ENCODE results near the gene MGAT4A. TPM values are rescaled to one million over a fixed set of nuclear protein-coding genes. Genes with fewer than 3 reads are reported as not detected.

Gene MGAT4A
- total and polyA plus RNA-seq, 2 of the 13 experiments (the other 11 are each of a cell fraction or from before 2014, with no cell fraction given), result 47.2 to 90.9 TPM

DNA sequence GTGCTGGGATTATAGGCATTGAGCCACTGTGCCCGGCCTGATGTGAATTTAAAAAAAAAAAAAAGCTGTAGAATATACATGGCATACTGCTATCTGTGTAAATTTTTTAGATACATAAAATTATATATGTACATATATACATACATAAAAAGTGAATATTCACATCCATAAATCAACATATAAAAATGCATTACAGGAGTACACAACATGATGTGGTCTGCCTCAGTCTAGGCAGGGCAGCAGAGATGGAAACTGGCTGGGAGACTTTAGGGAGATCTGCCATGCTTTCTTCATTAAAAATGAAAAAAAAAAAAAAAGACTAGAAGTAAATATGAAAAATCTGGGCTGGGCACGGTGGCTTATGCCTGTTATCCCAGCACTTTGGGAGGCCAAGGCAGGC lies 24.3 kb downstream of the MGAT4A start:
- ATAC-seq (no peak), FAIRE-seq (no peak), DNase-seq (ENCODE audit: low spot score) (no peak)
- intact Hi-C loops (cut with micrococcal nuclease; ENCODE audit: unreplicated experiment), result loop anchor here (10.0 kb wide), 1 partner anchor 62 kb away; no protein-coding TSS in a partner anchor
- 99% methylated on average over 2 of the region's 2 CpGs for whole genome bisulfite sequencing (ENCODE audit: low lambda C conversion rate)
- no peaks in the 10 kb centered on the region for H3K9me3 ChIP-seq (ENCODE audit: low read length)
- peaks cover 53% of the 10 kb centered on the region for H3K4me1 ChIP-seq (ENCODE audit: insufficient read depth, low read length)
- no peak overlapping the region for H3K27ac ChIP-seq (ENCODE audit: extremely low read length, insufficient read depth, low read length)
- no peak overlapping the region for H3K4me3 ChIP-seq (replicated peaks in 1 of 3; ENCODE audit: insufficient read depth in 1 of 3, low read depth in 2 of 3, low read length in 3 of 3)
- BruUV-seq (replicated peaks), result no TSS peak
- H3K36me3 ChIP-seq (replicated peaks in 1 of 2; ENCODE audit: control insufficient read depth in 1 of 2, insufficient read depth in 2 of 2, low read length in 2 of 2), result peaks cover 1 to 4% of the 10 kb centered on the region in 2 experiments; a peak in 2 of 5 replicates
- H3K27me3 ChIP-seq (ENCODE audit: control insufficient read depth in 1 of 2, insufficient read depth in 2 of 2, low read length in 2 of 2), result no peaks in the 10 kb centered on the region
- no peak overlapping the region for H3K9ac ChIP-seq (ENCODE audit: insufficient read depth, low read depth, low read length)
- no peak overlapping the region for H2AFZ ChIP-seq (ENCODE audit: low read length)
- peaks cover 10% of the 10 kb centered on the region; the same call in 1 of the 2 replicates for H4K20me1 ChIP-seq (ENCODE audit: insufficient read depth, low read length)
- TF ChIP-seq DDIT3 (CRISPR knock-in tag; IDR thresholded peaks at IDR 0.05), result no peak
- TF ChIP-seq ZNF33A (CRISPR knock-in tag; IDR thresholded peaks at IDR 0.05; ENCODE audit: borderline replicate concordance), result no peak
- no peak for TF ChIP-seq THRA (CRISPR knock-in tag; IDR thresholded peaks at IDR 0.05; ENCODE audit: borderline replicate concordance)
- in situ Hi-C loops (cut with HindIII; ENCODE audit: extremely low pct_ligation_motif_present, low pct_unique_long_range_greater_than_20kb), result no loop called here
- no peak overlapping the region for H3K4me2 ChIP-seq (ENCODE audit: low read depth, low read length)
- H3K79me2 ChIP-seq (ENCODE audit: insufficient read depth, low read length), result peaks cover 84% of the 10 kb centered on the region
- ChIA-PET CTCF (ENCODE audit: low intra/inter-chr PET ratio, low total read pairs) (no interaction called here), POLR2A (interaction anchor here (1.1 to 4.6 kb wide), 3 partner anchors 23 to 89 kb away, joined by 3 to 13 read pairs (median 13); partner anchors contain the start of gene MGAT4A)

GRCh38 chr2:98705333-98705617 lies 25.7 kb downstream of the MGAT4A start:
- no peaks in the 10 kb centered on the region; a peak in 1 of 5 replicates for H3K36me3 ChIP-seq (replicated peaks in 1 of 2; ENCODE audit: control insufficient read depth in 1 of 2, insufficient read depth in 2 of 2, low read length in 2 of 2)
- no peak overlapping the region; a peak in 1 of 6 replicates for H3K4me3 ChIP-seq (replicated peaks in 1 of 3; ENCODE audit: insufficient read depth in 1 of 3, low read depth in 2 of 3, low read length in 3 of 3)
- WGBS (ENCODE audit: low lambda C conversion rate), result 95% methylated on average over 3 of the region's 3 CpGs
- ATAC-seq (no peak), FAIRE-seq (no peak), DNase-seq (ENCODE audit: low spot score) (no peak)
- peak overlapping the region; percentile 16 for H3K27ac ChIP-seq (ENCODE audit: extremely low read length, insufficient read depth, low read length)
- H2AFZ ChIP-seq (ENCODE audit: low read length), result no peak overlapping the region
- H3K27me3 ChIP-seq (ENCODE audit: control insufficient read depth in 1 of 2, insufficient read depth in 2 of 2, low read length in 2 of 2), result no peaks in the 10 kb centered on the region
- H3K79me2 ChIP-seq (ENCODE audit: insufficient read depth, low read length), result peaks cover 83% of the 10 kb centered on the region
- H3K4me2 ChIP-seq (ENCODE audit: low read depth, low read length), result peak overlapping the region; percentile 41
- in situ Hi-C loops (cut with HindIII; ENCODE audit: extremely low pct_ligation_motif_present, low pct_unique_long_range_greater_than_20kb), result no loop called here
- peaks cover 8% of the 10 kb centered on the region; the same call in 1 of the 2 replicates for H4K20me1 ChIP-seq (ENCODE audit: insufficient read depth, low read length)
- no TSS peak for BruUV-seq (replicated peaks)
- intact Hi-C loops (cut with micrococcal nuclease; ENCODE audit: unreplicated experiment), result loop anchor here (10.0 kb wide), 1 partner anchor 60 kb away; no protein-coding TSS in a partner anchor
- H3K9me3 ChIP-seq (ENCODE audit: low read length), result no peaks in the 10 kb centered on the region
- CTCF ChIA-PET (ENCODE audit: low intra/inter-chr PET ratio, low total read pairs), result no interaction called here
- H3K4me1 ChIP-seq (ENCODE audit: insufficient read depth, low read length), result peaks cover 61% of the 10 kb centered on the region
- no peak overlapping the region for H3K9ac ChIP-seq (ENCODE audit: insufficient read depth, low read depth, low read length)
- POLR2A ChIA-PET, result interaction anchor here (0.7 to 3.4 kb wide), 8 partner anchors 13 to 121 kb away, joined by 3 to 13 read pairs (median 4); partner anchors contain the start of gene MGAT4A
- TF ChIP-seq SP5 (CRISPR knock-in tag; IDR thresholded peaks at IDR 0.05; ENCODE audit: borderline replicate concordance, low read depth), result no peak
- no peak for TF ChIP-seq ZNF274 (CRISPR knock-in tag; IDR thresholded peaks at IDR 0.05)
- no peak for TF ChIP-seq SNAI1 (CRISPR knock-in tag; IDR thresholded peaks at IDR 0.05; ENCODE audit: borderline replicate concordance)
- no peak for TF ChIP-seq ZBTB39 (CRISPR knock-in tag; IDR thresholded peaks at IDR 0.05)
- TF ChIP-seq HOXA7 (CRISPR knock-in tag; IDR thresholded peaks at IDR 0.05), result no peak
- no peak for TF ChIP-seq POLR2AphosphoS2 (IDR thresholded peaks at IDR 0.05; ENCODE audit: low read depth, low read length)
- TF ChIP-seq TP53 (CRISPR knock-in tag; conservative IDR thresholded peaks at IDR 0.05), result no peak
- no peak for TF ChIP-seq HNF4G (IDR thresholded peaks at IDR 0.05; ENCODE audit: borderline replicate concordance, low read depth, low read length)
- TF ChIP-seq HNF4G (CRISPR knock-in tag; IDR thresholded peaks at IDR 0.05; ENCODE audit: borderline replicate concordance, low read depth), result no peak
- no peak for TF ChIP-seq NFIB (CRISPR knock-in tag; IDR thresholded peaks at IDR 0.05; ENCODE audit: borderline replicate concordance)
- TF ChIP-seq ZNF326 (CRISPR knock-in tag; IDR thresholded peaks at IDR 0.05; ENCODE audit: borderline replicate concordance), result no peak
- TF ChIP-seq KDM5A (IDR thresholded peaks at IDR 0.05; ENCODE audit: borderline replicate concordance, low read length), result no peak
- TF ChIP-seq ZNF354B (CRISPR knock-in tag; IDR thresholded peaks at IDR 0.05), result no peak
